GM12864 (cell line): ENCODE results near the gene CSNK2A1.

Experiments used
- DNase-seq: peaks from one replicate; pipeline ENCODE4 v3.0.0-alpha.2; 2011; ENCODE audit warnings: low read depth
- H3K4me3 ChIP-seq: 2 replicates; pipeline ENCODE4 v1.5.1; 2011; ENCODE audit warnings: mild to moderate bottlenecking, low read depth, low read length, control low read depth
- TF ChIP-seq, protein P1 (sequence below): IDR thresholded peaks from 2 replicates; pipeline ENCODE4 v1.5.1; 2011; ENCODE audit warnings: low read depth, mild to moderate bottlenecking, moderate library complexity, low read length, control low read depth, inconsistent platforms; ENCODE audit errors: missing control alignments

The CSNK2A1 gene

DNA sequence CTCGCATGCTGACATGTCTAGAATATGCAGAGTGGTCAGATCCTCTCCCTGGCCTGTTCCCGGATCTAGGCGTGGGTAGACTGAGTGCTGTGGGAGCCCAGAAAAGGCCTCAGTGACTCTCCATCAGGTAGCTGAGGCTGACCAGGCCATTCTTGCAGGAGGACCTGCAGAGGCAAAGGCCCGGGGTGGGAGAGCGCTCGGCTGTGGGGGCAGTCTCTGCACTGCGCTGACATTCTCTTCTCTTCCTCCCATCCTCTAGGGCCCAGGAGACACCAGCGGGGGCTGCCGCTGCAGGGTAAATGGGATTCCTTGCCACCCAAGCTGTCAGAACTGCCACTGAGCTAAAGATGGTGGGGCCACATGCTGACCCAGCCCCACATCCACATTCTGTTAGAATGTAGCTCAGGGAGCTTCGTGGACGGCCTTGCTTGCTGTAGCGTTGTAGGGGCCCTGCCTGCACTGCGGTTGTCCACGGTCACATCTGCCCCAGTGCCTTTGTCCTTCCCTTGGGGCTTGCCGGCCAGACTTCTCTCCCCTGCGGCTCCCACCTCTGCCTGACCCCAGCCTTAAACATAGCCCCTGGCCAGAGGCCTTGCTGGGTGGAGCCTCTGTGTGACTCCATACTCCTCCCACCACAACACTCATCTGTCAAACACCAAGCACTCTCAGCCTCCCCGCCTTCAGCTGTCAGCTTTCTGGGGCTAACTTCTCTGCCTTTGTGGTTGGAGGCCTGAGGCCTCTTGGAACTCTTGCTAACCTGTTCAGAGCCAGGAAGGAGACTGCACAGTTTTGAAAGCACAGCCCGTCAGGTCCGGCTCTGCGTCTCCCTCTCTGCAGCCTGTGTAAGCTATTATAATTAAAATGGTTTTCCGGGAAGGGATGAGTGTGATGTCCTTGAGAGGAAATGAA lies 113.2 kb downstream of the CSNK2A1 start:
- no peak overlapping the region for H3K4me3 ChIP-seq
- DNase-seq = no peak
- TF ChIP-seq, protein P1, sequence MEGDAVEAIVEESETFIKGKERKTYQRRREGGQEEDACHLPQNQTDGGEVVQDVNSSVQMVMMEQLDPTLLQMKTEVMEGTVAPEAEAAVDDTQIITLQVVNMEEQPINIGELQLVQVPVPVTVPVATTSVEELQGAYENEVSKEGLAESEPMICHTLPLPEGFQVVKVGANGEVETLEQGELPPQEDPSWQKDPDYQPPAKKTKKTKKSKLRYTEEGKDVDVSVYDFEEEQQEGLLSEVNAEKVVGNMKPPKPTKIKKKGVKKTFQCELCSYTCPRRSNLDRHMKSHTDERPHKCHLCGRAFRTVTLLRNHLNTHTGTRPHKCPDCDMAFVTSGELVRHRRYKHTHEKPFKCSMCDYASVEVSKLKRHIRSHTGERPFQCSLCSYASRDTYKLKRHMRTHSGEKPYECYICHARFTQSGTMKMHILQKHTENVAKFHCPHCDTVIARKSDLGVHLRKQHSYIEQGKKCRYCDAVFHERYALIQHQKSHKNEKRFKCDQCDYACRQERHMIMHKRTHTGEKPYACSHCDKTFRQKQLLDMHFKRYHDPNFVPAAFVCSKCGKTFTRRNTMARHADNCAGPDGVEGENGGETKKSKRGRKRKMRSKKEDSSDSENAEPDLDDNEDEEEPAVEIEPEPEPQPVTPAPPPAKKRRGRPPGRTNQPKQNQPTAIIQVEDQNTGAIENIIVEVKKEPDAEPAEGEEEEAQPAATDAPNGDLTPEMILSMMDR = no peak

DNA sequence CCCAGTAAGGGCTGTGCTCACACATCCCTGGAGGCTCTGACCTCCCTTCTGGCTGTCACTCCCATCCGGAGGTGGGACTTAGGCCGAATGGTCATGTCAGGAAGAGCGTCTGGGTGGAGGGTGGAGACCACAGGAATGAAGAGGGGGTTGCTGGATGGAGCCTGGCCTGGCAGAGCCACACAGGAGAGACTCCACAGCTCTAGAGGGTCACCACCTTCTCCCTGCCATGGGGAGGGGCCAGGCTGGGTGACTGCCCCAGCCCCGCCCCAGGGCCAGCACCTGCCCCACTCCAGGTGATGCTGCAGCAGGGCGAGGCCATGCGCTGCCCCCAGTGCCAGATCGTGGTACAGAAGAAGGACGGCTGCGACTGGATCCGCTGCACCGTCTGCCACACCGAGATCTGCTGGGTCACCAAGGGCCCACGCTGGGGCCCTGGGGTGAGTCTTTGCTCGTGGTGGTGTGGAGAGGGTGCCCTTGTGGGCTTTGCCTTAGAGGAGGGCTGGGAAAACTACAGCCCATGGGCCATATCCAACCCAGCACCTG lies 114.9 kb downstream of the CSNK2A1 start:
- no peak overlapping the region for H3K4me3 ChIP-seq
- DNase-seq = no peak
- TF ChIP-seq, protein P1 = no peak

DNA sequence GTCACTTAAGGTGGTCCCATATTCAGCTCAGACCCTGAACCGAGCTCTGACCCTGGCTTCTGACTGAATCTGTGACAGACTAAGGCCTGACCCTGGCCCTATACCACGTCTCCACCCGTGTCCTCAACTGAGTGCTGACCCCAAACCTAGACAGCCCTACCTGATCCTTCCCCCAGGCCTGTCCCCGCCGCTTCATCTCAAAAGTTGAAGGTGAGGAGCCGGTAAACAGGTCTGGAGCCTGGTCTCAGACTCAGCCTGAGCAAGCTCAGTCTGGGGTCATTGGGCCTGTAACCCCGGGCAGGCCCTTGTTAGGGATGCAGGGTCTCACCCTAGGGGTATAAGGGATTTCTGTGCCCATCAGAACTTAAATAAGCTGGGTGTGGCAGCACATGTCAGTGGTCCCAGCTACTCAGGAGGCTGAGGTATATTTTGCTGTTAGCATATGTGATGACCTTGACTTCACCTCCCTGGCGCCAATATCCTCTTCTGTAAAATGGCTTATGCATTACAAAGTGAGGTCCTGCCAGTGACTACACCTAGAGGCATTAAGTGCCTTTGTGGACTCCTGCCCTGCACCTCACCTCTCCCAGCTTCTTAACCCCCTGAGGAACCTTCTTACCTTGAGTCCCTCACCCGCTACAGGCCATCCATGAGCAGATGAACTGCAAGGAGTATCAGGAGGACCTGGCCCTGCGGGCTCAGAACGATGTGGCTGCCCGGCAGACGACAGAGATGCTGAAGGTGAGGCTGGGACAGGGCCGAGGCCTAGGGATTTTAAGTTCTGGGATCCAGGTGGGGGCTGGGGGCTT lies 115.5 kb downstream of the CSNK2A1 start:
- TF ChIP-seq, protein P1 = no peak
- no peak overlapping the region for H3K4me3 ChIP-seq
- no peak for DNase-seq

DNA sequence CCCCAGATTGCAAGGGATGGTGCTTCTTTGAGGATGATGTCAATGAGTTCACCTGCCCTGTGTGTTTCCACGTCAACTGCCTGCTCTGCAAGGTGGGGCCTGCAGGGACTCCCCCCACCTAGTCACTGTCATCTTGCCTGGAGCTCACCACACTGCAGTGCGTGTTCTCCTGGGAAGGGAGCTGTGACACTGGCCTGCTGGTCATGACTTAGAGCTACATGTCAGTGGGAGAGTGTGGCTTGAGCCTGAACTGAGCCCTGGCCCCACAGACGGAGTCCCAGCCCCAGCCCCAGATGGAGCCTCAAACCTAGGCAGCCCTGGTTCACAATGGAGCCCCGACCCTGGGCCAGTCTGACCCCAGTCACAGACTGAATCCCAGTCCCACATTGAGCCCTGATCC lies 116.2 kb downstream of the CSNK2A1 start:
- DNase-seq = no peak
- TF ChIP-seq, protein P1 = no peak
- no peak overlapping the region for H3K4me3 ChIP-seq

DNA sequence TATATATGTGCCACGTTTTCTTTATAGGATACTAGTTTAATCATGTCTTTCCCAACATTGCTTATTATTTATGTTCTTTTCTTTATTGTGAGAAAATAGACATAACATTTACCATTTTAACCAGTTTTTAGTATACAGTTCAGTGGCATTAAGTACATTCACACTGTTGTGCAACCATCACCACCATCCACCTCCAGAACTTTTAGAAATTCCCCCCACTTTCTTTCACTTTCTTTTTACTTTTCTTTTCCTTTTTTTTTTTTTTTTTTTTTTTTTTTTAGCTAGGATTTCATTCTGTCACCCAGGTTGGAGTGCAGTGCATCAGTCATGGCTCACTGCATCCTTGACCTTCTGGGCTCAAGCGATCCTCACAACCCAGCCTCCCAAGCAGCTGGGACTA lies 117.0 kb downstream of the CSNK2A1 start:
- no peak for DNase-seq
- TF ChIP-seq, protein P1 = no peak
- H3K4me3 ChIP-seq = no peak overlapping the region
